Activated naive CD8-positive, alpha-beta T cell treated with anti-CD3 and anti-CD28 coated beads, Interleukin-2, amount 50 U/mL, for 24 hours (primary cell): ENCODE data around the gene KIF26B.

Experiments used
- ATAC-seq: fragments of 150-1000 bp; cut with Tn5 transposase; one replicate; pipeline ENCODE4 v1.10.0; 2021
- DNase-seq: peaks from one replicate; pipeline ENCODE4 v3.0.0; 2021
- H3K27ac Mint-ChIP-seq: one replicate; pipeline ENCODE4 v1.8.0; 2021; ENCODE audit warnings: mild to moderate bottlenecking, mixed read lengths
- H3K27me3 Mint-ChIP-seq: one replicate; pipeline ENCODE4 v1.8.0; 2021; ENCODE audit warnings: mixed read lengths
- H3K36me3 Mint-ChIP-seq: one replicate; pipeline ENCODE4 v1.8.0; 2021; ENCODE audit warnings: low read depth, mixed read lengths
- H3K4me1 Mint-ChIP-seq: one replicate; pipeline ENCODE4 v1.8.0; 2021; ENCODE audit warnings: mixed read lengths
- H3K4me3 Mint-ChIP-seq: one replicate; pipeline ENCODE4 v1.8.0; 2021; ENCODE audit warnings: mild to moderate bottlenecking, moderate library complexity, mixed read lengths
- H3K9me3 Mint-ChIP-seq: one replicate; pipeline ENCODE4 v1.8.0; 2021; ENCODE audit warnings: mixed read lengths

Gene KIF26B

DNA sequence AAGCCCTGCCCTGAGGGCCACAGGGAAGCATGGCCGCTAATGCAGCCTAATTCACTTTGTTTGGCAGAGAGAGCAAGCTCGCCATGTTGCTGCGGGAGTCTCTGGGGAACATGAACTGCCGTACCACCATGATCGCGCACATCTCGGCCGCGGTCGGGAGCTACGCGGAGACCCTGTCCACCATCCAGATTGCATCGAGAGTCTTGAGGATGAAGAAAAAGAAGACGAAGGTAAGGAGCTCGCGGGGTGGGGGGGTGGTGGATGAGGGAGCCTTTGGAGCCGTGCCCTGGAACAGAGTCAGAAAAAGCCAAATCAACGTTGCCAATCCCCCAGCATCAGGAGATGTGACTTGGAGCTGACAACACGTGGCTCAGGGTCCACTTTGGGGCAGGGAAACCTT is 529.4 kb downstream of the KIF26B start:
- H3K4me1 Mint-ChIP-seq, result no peaks in the 10 kb centered on the region
- ATAC-seq (no peak), DNase-seq (no peak)
- no peaks in the 10 kb centered on the region for H3K36me3 Mint-ChIP-seq
- H3K4me3 Mint-ChIP-seq, result no peak overlapping the region
- no peaks in the 10 kb centered on the region for H3K9me3 Mint-ChIP-seq
- H3K27me3 Mint-ChIP-seq, result peaks cover 2% of the 10 kb centered on the region
- H3K27ac Mint-ChIP-seq, result no peak overlapping the region

DNA sequence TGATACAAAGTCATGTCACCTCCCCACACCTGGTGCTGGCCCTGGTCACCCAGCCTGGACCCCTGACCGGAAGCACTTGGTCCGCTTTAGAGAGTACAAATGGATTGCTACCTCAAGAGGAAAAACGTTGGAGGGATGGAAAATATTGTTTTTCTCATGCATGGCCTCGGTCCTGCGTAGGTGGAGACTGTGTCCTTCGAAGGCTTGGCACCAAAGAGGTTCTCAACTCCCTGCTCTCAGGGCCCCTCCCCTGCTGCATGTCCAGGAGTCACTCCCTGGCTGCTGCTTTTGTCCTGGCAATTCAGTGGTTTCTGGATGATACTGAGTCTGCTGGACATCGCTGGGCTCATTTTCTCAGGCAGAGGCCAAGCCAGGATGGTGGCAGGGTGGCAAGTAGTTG is 529.8 kb downstream of the KIF26B start:
- ATAC-seq (no peak), DNase-seq (no peak)
- no peaks in the 10 kb centered on the region for H3K4me1 Mint-ChIP-seq
- no peaks in the 10 kb centered on the region for H3K36me3 Mint-ChIP-seq
- no peak overlapping the region for H3K27ac Mint-ChIP-seq
- H3K27me3 Mint-ChIP-seq, result peaks cover 2% of the 10 kb centered on the region
- H3K9me3 Mint-ChIP-seq, result no peaks in the 10 kb centered on the region
- H3K4me3 Mint-ChIP-seq, result no peak overlapping the region

DNA sequence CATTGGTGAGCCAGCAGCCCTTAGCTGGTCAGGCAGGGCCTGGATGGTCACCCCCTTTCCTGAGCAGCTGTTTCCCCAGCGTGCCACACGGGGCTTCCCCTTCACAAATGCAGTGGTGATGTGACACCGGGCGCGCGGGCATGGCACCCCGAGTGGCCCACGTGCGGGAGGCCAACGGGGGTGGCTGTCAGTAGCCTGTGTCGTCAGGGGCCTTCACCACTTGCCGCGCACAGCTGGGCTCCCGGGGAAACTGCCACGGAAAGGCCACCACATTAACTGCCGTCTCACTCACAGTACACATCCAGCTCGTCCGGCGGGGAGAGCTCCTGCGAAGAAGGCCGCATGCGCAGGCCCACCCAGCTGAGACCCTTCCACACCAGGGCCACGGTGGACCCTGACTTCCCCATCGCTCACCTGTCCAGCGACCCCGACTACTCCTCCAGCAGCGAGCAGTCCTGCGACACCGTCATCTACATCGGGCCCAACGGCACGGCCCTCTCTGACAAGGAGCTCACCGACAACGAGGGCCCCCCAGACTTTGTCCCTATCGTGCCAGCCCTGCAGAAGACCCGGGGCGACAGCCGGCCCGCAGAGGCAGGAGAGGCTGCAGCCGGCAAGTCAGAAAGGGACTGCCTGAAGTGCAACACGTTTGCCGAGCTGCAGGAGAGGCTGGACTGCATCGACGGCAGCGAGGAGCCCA is 530.5 kb downstream of the KIF26B start:
- no peak overlapping the region for H3K4me3 Mint-ChIP-seq
- H3K27ac Mint-ChIP-seq, result no peak overlapping the region
- no peaks in the 10 kb centered on the region for H3K9me3 Mint-ChIP-seq

DNA sequence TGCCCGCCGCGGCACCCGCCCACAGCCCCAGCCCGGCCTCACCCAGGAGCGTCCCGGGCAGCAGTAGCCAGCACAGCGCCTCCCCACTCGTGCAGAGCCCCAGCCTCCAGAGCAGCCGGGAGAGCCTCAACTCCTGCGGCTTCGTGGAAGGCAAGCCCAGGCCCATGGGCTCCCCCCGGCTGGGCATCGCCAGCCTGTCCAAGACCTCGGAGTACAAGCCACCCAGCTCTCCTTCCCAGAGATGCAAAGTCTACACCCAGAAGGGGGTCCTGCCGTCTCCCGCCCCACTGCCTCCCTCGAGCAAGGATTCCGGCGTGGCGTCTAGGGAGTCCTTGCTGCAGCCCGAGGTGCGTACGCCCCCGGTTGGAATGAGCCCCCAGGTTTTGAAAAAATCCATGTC is 531.2 kb downstream of the KIF26B start:
- H3K9me3 Mint-ChIP-seq, result no peaks in the 10 kb centered on the region
- H3K4me1 Mint-ChIP-seq, result no peaks in the 10 kb centered on the region
- DNase-seq, result no peak
- H3K4me3 Mint-ChIP-seq, result no peak overlapping the region
- no peaks in the 10 kb centered on the region for H3K36me3 Mint-ChIP-seq
- H3K27me3 Mint-ChIP-seq, result peaks cover 2% of the 10 kb centered on the region
- no peak overlapping the region for H3K27ac Mint-ChIP-seq
- no peak for ATAC-seq

More for the DNA sequence above, 530.5 kb downstream of the KIF26B start:
- ATAC-seq, result no peak
- no peak for DNase-seq
- Mint-ChIP-seq H3K36me3 (no peaks in the 10 kb centered on the region), H3K27me3 (peaks cover 2% of the 10 kb centered on the region), H3K4me1 (no peaks in the 10 kb centered on the region)

DNA sequence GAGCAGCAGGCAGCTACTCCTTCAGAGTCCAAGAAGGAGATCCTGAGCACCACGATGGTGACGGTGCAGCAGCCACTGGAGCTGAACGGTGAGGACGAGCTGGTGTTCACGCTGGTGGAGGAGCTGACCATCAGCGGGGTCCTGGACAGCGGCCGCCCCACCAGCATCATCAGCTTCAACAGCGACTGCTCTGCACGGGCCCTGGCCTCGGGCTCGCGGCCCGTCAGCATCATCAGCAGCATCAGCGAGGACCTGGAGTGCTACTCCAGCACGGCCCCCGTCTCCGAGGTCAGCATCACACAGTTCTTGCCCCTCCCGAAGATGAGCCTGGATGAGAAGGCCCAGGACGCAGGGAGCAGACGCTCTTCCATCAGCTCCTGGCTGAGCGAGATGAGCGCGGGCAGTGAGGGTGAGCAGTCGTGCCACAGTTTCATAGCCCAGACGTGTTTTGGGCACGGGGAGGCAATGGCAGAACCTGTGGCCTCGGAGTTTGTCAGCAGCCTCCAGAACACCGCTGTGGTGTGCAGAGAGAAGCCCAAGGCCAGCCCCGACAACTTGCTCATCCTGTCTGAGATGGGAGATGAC is 531.8 kb downstream of the KIF26B start:
- no peak for DNase-seq
- no peaks in the 10 kb centered on the region for H3K4me1 Mint-ChIP-seq
- H3K27me3 Mint-ChIP-seq, result peaks cover 2% of the 10 kb centered on the region
- no peaks in the 10 kb centered on the region for H3K9me3 Mint-ChIP-seq
- H3K27ac Mint-ChIP-seq, result no peak overlapping the region
- no peak for ATAC-seq
- no peak overlapping the region for H3K4me3 Mint-ChIP-seq
- H3K36me3 Mint-ChIP-seq, result no peaks in the 10 kb centered on the region

DNA sequence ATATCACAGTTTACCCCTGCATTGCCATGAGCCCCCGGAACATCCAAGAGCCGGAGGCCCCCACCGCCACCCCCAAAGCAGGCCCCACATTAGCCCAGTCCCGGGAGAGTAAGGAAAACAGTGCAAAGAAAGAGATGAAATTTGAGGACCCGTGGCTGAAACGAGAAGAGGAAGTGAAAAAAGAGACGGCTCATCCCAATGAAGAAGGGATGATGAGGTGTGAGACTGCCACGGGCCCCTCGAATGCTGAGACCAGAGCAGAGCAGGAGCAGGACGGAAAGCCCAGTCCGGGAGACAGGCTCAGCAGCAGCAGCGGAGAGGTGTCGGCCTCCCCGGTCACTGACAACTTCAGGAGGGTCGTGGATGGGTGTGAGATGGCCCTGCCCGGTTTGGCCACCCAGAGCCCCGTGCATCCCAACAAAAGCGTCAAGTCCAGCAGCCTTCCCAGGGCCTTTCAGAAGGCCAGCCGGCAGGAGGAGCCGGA is 532.4 kb downstream of the KIF26B start:
- Mint-ChIP-seq H3K4me3 (no peak overlapping the region), H3K9me3 (no peaks in the 10 kb centered on the region), H3K4me1 (no peaks in the 10 kb centered on the region), H3K36me3 (no peaks in the 10 kb centered on the region), H3K27ac (no peak overlapping the region), H3K27me3 (peaks cover 2% of the 10 kb centered on the region)
- ATAC-seq (no peak), DNase-seq (no peak)

DNA sequence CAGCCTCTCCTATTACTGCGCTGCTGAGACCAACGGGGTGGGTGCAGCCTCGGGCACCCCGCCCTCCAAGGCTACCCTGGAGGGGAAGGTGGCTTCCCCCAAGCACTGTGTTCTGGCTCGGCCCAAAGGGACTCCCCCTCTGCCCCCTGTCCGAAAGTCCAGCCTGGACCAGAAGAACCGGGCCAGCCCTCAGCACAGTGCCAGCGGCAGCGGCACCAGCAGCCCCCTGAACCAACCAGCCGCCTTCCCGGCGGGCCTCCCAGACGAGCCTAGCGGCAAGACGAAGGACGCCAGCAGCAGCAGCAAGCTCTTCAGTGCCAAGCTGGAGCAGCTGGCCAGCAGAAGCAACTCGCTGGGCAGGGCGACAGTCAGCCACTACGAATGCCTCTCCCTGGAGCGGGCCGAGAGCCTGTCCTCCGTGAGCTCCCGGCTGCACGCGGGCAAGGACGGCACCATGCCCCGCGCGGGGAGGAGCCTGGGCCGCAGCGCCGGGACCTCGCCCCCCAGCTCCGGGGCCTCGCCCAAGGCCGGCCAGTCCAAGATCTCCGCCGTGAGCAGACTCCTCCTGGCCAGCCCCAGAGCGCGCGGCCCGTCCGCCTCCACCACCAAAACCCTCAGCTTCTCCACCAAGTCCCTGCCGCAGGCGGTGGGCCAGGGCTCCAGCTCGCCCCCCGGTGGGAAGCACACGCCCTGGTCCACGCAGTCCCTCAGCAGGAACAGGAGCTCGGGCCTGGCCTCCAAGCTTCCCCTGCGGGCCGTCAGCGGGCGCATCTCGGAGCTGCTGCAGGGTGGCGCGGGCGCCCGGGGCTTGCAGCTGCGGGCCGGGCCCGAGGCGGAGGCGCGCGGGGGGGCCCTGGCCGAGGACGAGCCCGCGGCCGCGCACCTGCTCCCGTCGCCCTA is 533.1 kb downstream of the KIF26B start:
- H3K36me3 Mint-ChIP-seq, result no peaks in the 10 kb centered on the region
- H3K4me1 Mint-ChIP-seq, result no peaks in the 10 kb centered on the region
- ATAC-seq (no peak), DNase-seq (no peak)
- no peak overlapping the region for H3K4me3 Mint-ChIP-seq
- H3K27me3 Mint-ChIP-seq, result peaks cover 2% of the 10 kb centered on the region
- H3K27ac Mint-ChIP-seq, result no peak overlapping the region
- H3K9me3 Mint-ChIP-seq, result no peaks in the 10 kb centered on the region

DNA sequence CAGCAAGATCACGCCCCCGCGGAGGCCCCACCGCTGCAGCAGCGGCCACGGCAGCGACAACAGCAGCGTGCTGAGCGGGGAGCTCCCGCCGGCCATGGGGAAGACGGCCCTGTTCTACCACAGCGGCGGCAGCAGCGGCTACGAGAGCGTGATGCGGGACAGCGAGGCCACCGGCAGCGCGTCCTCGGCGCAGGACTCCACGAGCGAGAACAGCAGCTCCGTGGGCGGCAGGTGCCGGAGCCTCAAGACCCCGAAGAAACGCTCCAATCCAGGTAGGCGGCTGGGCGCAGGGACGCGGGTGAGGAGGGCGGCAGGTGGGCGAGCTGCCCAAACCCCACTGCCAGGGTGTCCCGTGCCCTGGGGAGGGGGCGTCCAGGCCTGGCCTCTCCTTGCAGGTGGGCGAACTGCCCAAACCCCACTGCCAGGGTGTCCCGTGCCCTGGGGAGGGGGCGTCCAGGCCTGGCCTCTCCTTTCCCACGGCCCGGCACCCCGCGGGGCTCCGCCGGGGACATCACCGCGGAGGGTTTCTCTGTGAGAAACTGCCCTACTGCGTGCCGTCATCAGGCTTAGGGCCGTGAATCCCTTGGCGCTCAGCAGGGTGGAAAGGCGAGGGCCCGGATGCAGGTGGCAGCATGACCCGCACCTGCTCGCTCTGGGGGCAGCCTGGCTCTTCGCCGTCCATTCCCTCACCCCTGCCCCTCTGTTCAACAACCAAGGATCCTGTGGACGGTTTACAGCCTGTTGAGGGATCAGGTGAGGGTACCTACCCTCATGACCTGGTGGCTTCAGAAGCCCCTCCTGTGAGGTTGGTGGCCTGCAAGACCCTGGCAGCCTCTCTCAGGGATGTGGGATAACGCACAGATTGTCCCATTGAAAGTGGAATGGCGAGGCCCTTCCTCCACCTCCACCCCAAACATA is 534.0 kb downstream of the KIF26B start:
- H3K36me3 Mint-ChIP-seq, result no peaks in the 10 kb centered on the region
- H3K27ac Mint-ChIP-seq, result no peak overlapping the region
- DNase-seq, result no peak
- H3K27me3 Mint-ChIP-seq, result peaks cover 2% of the 10 kb centered on the region
- H3K4me3 Mint-ChIP-seq, result no peak overlapping the region
- ATAC-seq, result no peak
- no peaks in the 10 kb centered on the region for H3K4me1 Mint-ChIP-seq
- H3K9me3 Mint-ChIP-seq, result no peaks in the 10 kb centered on the region

DNA sequence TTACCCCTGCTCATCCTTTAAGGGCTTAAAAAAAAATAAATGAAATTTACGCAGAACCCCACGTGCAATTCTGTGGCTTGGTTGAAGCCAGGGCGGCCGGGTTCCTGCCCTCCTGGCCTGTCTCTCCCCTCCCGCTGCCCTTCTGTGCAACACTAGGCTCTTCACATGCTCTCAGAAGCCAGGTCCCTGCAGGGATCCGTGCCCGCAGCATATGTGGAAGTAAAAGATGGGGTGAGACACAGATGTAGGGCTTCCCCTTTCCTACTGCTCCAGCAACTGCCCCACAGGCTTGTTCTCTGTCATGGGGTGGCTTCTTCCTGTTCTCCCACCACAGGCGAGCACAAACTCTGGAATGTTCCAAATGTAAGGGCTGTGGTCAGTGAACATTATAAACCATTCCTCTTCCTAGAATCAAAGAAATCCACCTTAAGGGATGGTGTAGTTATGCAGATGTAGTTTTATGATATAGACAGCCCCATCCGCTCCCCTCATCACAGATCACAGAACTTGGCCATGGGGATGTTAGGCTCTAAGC is 535.4 kb downstream of the KIF26B start:
- no peak overlapping the region for H3K4me3 Mint-ChIP-seq
- no peak overlapping the region for H3K27ac Mint-ChIP-seq
- ATAC-seq (no peak), DNase-seq (no peak)
- no peaks in the 10 kb centered on the region for H3K4me1 Mint-ChIP-seq
- H3K36me3 Mint-ChIP-seq, result no peaks in the 10 kb centered on the region
- no peaks in the 10 kb centered on the region for H3K9me3 Mint-ChIP-seq
- peaks cover 2% of the 10 kb centered on the region for H3K27me3 Mint-ChIP-seq

DNA sequence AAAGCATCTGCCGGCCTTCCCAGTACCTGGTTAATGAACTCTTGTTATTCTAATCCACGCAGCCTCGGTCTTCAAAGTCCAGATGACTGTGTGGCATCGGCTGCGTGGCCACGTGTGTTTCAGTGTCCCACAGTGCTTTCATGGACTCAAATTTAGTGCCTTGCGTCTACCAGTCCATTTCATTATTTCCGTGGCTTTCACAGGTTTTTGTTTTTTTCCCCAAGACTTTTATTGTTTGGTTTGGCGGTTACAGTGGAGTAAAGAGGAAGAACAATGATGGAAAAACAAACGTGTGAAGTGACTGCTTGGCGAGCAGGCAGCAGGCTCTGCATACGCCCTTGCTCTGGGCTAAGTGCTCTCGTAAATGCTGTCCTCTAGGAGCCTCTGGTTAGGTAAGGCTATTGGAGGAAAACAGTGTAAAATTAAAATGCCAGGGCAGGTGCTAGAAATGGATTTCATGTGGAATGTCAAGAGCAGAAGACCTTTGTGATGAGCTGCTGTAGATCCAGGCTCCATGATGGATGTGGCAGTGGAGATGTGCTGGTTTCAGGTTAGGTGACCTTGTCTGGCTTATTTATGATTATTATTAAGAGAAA is 536.3 kb downstream of the KIF26B start:
- ATAC-seq, result no peak
- Mint-ChIP-seq H3K9me3 (no peaks in the 10 kb centered on the region), H3K4me1 (no peaks in the 10 kb centered on the region), H3K27ac (no peak overlapping the region), H3K36me3 (no peaks in the 10 kb centered on the region), H3K4me3 (no peak overlapping the region), H3K27me3 (peaks cover 2% of the 10 kb centered on the region)
- DNase-seq, result no peak

DNA sequence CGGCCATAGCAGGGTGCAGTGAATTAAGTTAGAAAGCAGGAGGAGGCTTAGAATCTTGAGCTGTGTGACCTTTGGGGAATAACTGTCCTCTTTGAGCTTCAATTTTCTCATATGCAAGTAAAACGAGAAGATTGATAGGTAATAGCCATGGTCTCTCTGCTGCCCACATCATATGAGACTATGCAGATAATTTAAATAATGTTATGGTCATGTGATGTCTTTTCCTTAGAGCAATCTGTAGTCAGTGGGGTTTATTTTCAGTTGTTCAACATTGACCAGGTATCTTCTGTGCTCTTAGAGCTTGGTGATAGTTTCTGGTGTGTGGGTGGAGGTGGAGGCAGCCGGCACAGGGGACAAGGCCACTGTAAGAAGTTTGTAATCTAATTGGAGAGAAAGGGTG is 537.1 kb downstream of the KIF26B start:
- Mint-ChIP-seq H3K4me3 (no peak overlapping the region), H3K27ac (no peak overlapping the region), H3K4me1 (no peaks in the 10 kb centered on the region), H3K9me3 (no peaks in the 10 kb centered on the region), H3K36me3 (no peaks in the 10 kb centered on the region), H3K27me3 (peaks cover 2% of the 10 kb centered on the region)
- no peak for ATAC-seq
- no peak for DNase-seq

DNA sequence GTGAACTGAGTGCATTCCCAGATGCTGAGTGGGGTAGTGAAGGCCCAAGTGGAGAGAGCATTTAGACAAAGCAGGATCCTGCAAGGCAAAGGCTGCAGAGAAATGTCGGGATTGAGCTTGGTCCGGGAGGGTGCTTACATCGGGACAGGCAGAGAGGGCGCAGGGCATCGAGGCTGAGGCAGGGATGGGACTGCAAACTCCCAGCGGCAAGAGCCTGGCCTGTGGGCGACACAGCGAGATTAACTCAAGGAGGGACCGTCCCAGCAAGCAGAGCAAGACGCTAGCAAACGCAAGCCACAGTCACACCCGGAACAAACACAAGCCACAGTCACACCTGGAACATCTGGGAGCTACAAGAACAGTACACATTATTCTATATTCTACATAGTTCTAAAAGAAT is 537.5 kb downstream of the KIF26B start:
- H3K4me3 Mint-ChIP-seq, result no peak overlapping the region
- H3K27ac Mint-ChIP-seq, result no peak overlapping the region
- DNase-seq (no peak), ATAC-seq (no peak)
- no peaks in the 10 kb centered on the region for H3K9me3 Mint-ChIP-seq
- no peaks in the 10 kb centered on the region for H3K27me3 Mint-ChIP-seq
- H3K36me3 Mint-ChIP-seq, result no peaks in the 10 kb centered on the region
- no peaks in the 10 kb centered on the region for H3K4me1 Mint-ChIP-seq

DNA sequence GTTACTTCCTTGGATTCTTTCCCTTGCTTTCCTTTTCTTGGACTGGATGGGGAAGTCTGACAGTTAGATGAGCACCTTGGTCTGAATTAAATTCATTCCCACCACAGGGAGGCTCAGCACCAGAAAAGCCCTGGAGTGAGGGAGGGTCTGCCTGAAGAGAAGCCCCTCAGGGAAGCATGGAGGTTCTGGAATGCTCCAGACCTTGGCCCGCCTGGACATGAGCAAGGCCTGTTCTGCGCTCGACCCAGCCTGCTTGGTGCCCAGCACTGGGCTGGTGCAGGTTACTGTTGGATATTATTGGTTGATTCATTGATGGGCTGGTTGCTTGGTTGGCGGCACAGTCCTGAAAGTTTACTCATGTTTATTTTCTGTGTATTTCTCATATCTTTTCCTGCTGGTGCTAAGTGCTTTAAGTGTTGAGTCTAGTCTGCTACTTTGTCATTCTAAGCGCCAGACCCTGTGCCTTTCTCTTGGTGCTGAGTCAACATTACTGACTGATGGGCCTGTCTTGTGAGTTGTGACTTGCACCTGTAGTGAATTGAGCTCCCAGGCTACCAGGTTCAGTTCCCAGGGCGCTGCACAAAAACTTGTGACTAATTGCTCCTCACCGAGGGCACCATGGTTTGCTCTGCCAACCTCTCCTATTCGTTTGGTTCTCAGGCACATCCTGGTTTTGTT is 538.5 kb downstream of the KIF26B start:
- Mint-ChIP-seq H3K4me3 (no peak overlapping the region), H3K27ac (no peak overlapping the region), H3K4me1 (no peaks in the 10 kb centered on the region), H3K27me3 (no peaks in the 10 kb centered on the region), H3K9me3 (no peaks in the 10 kb centered on the region), H3K36me3 (no peaks in the 10 kb centered on the region)
- ATAC-seq (no peak), DNase-seq (no peak)
